GM19467 (cell line): Measurements from ENCODE around the gene C6orf89.
"Not testable (repeated sequence)": the region's sequence is repeated elsewhere in the genome, so short reads cannot be mapped to it uniquely, and the experiment has no call there.

Experiments used
- ATAC-seq: cut with Tn5 transposase; IDR thresholded peaks from one replicate; pipeline ENCODE4 v1.9.1; 2021; ENCODE audit warnings: mild to moderate bottlenecking, moderate library complexity; ENCODE audit not compliant: unreplicated experiment

C6orf89 gene

DNA sequence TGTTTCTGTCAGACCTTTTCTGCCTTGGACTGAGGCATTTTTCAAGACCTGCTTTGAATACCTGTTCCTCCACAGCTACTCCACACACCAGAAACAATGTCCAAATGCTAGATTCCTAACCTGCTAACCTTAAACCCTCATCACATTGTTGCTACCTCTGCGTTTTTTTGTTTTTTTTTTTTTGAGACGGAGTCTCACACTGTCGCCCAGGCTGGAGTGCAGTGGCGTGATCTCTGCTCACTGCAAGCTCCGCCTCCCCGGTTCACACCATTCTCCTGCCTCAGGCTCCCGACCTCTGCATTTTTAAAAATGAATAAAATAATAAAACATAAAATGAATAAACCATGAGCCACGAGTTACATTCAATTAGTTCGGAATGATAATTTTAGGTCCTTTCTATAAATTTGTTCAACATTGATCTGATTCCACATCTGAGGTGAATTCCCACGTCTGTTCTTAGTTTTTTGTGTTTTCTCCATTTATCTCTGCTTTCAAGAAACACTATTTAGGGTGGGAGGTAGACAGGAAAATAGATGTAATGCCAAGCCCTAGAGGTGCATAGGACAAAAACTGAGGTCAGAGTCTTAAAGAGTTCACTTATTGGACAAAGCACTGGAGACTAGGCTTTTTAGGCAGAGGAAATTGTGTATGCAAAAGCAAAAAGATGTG, 1.3 kb downstream of the C6orf89 start:
- no peak for ATAC-seq

DNA sequence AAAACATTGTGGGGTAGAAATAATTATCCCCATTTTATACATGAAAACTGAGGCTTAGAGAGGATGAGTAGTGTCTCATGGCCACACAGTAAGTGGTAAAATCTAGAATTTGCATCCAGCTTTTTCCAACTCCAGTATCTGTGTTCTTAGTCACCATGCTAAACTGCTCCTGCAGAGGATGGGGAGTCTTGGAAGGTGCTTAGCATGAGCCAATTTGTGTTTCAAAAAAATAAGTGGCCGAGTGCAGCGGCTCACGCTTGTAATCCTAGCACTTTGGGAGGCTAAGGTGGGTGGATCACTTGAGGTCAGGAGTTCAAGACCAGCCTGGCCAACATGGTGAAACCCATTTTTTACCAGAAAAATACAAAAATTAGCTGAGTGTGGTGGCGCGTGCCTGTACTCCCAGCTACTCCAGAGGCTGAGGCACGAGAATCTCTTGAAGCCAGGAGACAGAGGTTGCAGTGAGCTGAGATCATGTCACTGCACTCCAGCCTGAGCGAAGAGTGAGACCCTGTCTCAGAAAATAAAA, 2.4 kb downstream of the C6orf89 start:
- ATAC-seq: no peak

DNA sequence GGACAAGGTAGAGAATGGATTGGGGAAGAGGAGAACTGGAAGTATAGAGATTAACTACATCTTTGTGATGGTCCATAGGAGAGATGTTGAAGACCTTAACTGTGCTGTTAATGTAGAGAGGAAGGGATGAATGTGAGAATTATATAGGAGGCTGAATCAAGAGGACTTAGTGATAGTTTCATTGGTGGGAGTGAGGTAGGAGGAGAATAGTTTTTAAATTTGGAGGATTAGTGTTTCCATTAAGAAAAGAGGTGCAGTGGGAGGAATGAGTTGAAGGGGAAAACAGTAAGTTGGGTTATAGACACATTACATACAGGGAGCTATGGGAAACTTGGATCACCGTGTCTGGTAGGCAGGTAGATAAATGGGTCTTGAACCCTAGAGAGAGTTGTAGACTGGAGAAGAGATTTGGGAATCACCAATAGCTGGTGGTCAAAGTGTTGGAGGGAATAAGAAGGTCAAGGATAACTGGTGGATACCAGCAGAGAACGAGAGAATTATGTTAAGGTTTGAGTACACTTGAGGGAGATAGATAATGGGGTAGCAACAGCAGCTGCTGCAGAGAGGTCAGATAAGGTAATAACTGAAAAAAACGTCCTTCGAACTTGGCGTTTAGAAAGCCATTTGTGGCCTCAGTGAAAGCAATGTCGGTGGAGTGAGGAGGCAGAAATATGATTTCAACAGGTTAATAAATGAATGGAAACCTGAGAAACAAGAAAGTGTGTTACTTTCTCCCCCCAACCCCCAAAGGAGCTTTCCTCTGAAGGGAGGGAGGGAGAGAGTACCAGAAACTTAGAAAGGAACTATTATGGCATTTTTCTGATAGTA, 3.1 kb downstream of the C6orf89 start:
- ATAC-seq: no peak

DNA sequence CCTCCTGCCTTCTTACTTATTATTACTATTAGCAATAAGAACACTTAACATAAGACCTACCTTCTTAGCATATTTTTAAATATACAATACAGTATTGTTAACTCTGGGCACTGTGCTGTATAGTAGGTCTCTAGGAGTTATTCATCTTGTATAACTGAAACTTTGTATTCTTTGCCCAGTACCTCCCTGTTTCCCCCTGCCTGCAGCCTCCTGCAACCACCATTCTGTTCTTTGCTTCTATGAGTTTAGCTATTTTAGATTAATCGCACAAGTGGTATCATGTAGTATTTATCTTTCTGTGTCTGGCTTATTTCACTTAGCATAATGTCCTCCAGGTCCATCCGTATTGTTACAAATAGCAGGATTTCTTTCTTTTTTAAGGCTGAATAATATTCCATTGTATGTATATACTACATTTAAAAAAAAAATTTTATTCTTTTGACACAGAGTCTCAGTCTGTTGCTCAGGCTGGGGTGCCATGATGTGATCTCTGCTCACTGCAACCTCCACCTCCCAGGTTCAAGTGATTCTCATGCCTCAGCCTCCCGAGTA, 4.4 kb downstream of the C6orf89 start:
- ATAC-seq: no peak

GRCh38 chr6:36891153-36891552, 5.4 kb downstream of the C6orf89 start:
- not testable (repeated sequence) for ATAC-seq

DNA sequence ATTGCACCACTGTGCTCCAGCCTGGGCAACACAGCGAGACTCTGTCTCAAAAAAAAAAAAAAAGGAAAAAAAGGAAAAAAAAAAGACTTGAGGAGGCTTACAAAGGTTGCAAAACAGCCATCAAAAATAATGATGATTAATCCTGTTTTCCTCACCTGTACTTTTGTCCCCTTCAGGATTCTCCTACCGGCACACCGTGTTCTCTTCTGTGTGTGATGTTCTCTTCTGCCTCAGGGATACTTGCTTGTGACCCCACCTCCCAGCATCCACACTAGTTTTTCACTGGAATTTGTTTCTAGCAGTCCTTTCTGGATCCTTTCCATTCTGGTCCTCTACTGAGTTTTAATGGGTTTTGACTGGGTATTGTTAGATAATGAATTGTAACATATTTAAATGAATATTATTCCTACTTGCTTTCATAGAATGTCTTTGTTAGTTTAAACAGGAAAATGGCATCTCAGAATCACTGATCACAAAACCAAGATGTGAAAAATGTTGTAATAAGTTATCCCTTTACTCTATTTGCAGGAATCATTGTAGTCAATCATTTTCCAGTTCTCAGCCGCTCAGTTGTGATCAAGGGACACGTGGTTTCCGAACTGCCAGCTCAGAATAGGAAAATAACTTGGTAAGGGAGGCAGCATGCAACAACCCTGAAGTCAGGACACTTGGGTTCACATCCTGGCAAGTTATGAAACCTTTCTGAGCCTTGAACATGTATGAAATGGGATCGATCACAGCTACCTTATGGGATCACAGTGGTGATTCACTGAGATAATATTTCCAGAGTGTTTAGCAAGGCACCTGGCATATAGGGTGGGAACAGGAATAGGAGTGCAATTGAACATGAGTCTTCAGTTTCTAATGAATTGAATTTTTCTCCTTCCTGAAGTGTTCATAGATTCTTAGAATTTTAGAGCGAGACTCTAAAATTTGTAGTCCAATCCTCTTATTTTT, 8.5 kb downstream of the C6orf89 start:
- ATAC-seq: no peak

DNA sequence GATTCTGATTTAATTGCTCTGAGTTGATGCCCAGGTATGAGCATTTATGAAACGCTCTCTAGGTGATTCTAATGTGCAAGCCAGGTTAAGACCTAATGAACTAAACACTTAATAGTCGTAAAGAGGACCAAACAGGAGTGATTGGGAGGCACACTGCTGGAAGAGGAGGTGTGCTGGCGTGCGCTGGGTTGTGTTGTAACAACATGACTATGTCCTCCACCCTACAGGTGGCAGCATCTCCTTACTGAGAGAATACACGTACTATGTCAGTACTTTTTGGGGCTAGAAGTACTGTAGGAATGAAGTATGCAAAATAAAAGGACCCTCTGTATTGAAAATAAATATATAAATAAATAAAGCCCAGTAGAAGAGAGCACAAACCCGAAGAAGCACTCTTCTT, 11.9 kb downstream of the C6orf89 start:
- ATAC-seq: no peak

GRCh38 chr6:36904114-36904513, 18.4 kb downstream of the C6orf89 start:
- ATAC-seq: no peak

GRCh38 chr6:36904851-36905393, 19.2 kb downstream of the C6orf89 start:
- ATAC-seq: no peak

- ATAC-seq: no peak
These were observed 21.0 kb downstream of the C6orf89 start for GRCh38 chr6:36906539-36907325.

GRCh38 chr6:36907781-36908180, 22.0 kb downstream of the C6orf89 start:
- no peak for ATAC-seq

DNA sequence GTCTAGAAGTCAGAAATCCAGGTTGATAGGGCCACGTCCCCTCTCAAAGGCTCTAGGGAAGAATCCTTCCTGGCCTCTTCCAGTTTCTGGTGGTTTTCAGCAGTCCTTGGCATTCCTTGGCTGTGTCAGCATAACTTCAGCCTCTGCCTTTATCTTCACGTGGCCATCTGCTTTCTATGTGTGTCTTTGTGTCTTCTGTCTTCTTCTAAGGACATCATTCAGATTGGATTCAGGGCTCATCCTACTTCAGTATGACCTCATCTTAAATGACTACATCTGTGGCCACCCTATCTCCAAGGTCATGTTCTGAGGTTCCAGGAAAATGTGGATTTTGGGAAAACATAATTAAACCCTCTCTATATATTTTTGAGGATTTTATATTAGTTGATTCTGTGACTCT, 23.0 kb downstream of the C6orf89 start:
- ATAC-seq: no peak

- ATAC-seq: peak; percentile 24
These were observed 26.3 kb downstream of the C6orf89 start for GRCh38 chr6:36912030-36912454.

- ATAC-seq: peak; percentile 82
These were observed 26.8 kb downstream of the C6orf89 start for GRCh38 chr6:36912586-36912985.

GRCh38 chr6:36913082-36913481, 27.3 kb downstream of the C6orf89 start:
- ATAC-seq: no peak

- no peak for ATAC-seq
These were observed 28.6 kb downstream of the C6orf89 start for GRCh38 chr6:36914227-36914794.

GRCh38 chr6:36915599-36915998, 29.8 kb downstream of the C6orf89 start:
- ATAC-seq: no peak

- ATAC-seq: no peak
These were observed 30.4 kb downstream of the C6orf89 start for GRCh38 chr6:36916126-36916525.

DNA sequence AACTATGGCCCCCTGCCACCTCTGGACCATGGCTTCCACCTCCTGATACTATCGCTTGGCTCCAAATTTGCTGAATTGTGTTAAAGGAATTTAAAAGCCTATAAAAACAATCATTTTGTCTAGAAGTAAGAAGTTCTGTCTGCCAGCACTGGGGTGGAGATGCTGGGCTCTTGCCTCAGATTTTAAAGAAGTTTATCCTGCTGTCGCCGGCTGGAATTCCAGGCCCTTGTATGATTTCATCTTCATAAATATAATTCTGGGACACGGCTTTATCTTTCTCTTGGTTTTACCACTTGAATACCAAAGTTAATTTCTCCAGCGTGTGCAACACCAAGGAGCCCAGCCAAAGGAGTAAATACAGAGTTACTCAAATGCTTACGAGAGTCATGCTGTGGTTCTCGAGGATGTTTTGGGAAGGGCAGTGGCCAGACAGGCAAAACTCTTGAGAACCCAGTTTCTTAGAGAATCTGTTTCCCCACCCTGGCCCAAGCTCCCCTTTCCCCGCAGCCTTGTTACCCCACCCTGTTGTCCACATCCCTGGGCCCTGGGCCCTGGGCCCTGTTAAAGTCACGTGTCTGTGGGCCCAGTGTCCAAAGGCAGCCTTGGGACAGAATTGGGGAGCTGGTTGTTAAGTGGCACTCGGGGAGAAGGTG, 31.9 kb downstream of the C6orf89 start:
- ATAC-seq: no peak
